Neural crest cell (in vitro differentiated cells): ENCODE results near the gene NDUFS6. TPM values are rescaled to one million over a fixed set of nuclear protein-coding genes. Genes with fewer than 3 reads are reported as not detected.

Source experiments
- DNase-seq: peaks from one replicate; pipeline ENCODE4 v3.0.0; 2021; ENCODE audit warnings: low read depth, mixed read lengths, low spot score
- H3K27ac Mint-ChIP-seq: one replicate; pipeline ENCODE4 v1.8.0; 2021; ENCODE audit warnings: mild to moderate bottlenecking, mixed read lengths; ENCODE audit not compliant: unreplicated experiment
- H3K27me3 Mint-ChIP-seq: 2 replicates; pipeline ENCODE4 v1.8.0; 2021; ENCODE audit warnings: low read depth, mild to moderate bottlenecking, mixed read lengths
- H3K36me3 Mint-ChIP-seq: 2 replicates; pipeline ENCODE4 v1.8.0; 2021; ENCODE audit warnings: low read depth, mild to moderate bottlenecking, mixed read lengths
- H3K4me1 Mint-ChIP-seq: 2 replicates; pipeline ENCODE4 v1.8.0; 2021; ENCODE audit warnings: mixed read lengths
- H3K4me3 Mint-ChIP-seq: one replicate; pipeline ENCODE4 v1.8.0; 2021; ENCODE audit warnings: mild to moderate bottlenecking, mixed read lengths
- H3K9me3 Mint-ChIP-seq: 2 replicates; pipeline ENCODE4 v1.8.0; 2021; ENCODE audit warnings: mixed read lengths
- total RNA-seq: library from RNA; stranded (reverse); gene quantifications from 2 replicates; pipeline ENCODE4 v1.2.1, GENCODE V29; 2021
- TF ChIP-seq, protein P1 (sequence below): fragments of 200-600 bp; sonication (generic); conservative IDR thresholded peaks from 2 replicates; pipeline ENCODE4 v1.5.0; 2021; ENCODE audit warnings: antibody characterized with exemption, mild to moderate bottlenecking

Gene NDUFS6
- total RNA-seq, 1 donor from 2014 or later = 50.2 TPM

GRCh38 chr5:1807451-1808185 lies 6.4 kb downstream of the NDUFS6 start:
- Mint-ChIP-seq H3K4me1 (peaks cover 31% of the 10 kb centered on the region), H3K9me3 (no peaks in the 10 kb centered on the region), H3K36me3 (peaks cover 29% of the 10 kb centered on the region), H3K4me3 (peak overlapping the region; percentile 66), H3K27me3 (no peaks in the 10 kb centered on the region), H3K27ac (peak overlapping the region; percentile 38)
- TF ChIP-seq, protein P1, sequence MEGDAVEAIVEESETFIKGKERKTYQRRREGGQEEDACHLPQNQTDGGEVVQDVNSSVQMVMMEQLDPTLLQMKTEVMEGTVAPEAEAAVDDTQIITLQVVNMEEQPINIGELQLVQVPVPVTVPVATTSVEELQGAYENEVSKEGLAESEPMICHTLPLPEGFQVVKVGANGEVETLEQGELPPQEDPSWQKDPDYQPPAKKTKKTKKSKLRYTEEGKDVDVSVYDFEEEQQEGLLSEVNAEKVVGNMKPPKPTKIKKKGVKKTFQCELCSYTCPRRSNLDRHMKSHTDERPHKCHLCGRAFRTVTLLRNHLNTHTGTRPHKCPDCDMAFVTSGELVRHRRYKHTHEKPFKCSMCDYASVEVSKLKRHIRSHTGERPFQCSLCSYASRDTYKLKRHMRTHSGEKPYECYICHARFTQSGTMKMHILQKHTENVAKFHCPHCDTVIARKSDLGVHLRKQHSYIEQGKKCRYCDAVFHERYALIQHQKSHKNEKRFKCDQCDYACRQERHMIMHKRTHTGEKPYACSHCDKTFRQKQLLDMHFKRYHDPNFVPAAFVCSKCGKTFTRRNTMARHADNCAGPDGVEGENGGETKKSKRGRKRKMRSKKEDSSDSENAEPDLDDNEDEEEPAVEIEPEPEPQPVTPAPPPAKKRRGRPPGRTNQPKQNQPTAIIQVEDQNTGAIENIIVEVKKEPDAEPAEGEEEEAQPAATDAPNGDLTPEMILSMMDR = no peak
- no peak for DNase-seq

DNA sequence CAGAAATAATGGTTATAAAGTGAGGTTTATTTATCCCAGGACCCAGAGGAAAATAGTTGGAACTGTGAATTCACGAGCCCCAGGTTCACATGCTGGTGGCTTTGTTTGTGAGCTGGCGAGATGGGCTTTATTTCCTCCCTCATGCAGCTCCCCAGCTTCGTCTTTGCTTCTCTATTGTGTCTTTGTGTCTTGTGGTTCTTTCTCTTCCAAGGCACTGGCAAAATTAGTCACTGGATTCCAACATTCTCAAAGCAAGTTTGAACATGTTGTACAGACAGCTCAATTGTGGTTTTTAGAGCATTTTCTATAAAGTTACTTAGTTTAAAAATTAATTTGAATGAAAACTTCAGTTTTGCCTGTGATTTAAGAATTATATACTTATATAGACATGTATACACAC lies 7.2 kb downstream of the NDUFS6 start:
- H3K4me1 Mint-ChIP-seq = peaks cover 23% of the 10 kb centered on the region
- H3K4me3 Mint-ChIP-seq = peak overlapping the region; percentile 66
- H3K36me3 Mint-ChIP-seq = peaks cover 26% of the 10 kb centered on the region
- no peaks in the 10 kb centered on the region for H3K9me3 Mint-ChIP-seq
- peak overlapping the region; percentile 14 for H3K27ac Mint-ChIP-seq
- H3K27me3 Mint-ChIP-seq = no peaks in the 10 kb centered on the region
- TF ChIP-seq, protein P1 = no peak
- DNase-seq = no peak

DNA sequence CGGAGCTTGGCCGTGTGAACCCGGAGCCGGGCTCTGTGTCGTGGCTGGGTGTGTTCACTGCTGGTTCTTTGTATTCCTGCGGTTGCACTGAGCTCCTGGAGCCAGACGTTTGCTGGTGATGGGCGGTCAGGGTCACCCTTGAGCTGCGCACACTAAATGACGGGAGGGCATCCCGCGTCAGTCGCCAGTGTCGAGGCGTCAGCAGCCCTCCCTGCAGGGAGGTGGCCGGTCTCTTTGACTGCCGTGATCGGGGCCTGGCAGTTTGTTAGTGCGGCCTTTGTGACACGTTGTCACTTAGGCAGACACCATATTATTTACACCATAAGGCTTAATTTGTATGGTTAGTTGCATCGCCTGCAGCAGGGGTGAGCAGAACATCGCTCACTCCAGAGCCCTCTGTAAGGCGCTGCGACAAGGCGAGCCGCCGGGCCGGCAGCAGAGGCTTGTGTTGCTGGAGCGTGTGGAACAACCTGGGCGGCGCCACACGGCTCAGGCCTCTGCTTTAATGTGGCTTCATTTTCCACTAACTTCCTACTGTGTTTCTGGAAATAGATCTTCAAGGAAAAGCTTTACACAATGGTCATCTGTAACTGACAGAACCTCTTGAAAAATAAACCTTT lies 8.3 kb downstream of the NDUFS6 start:
- DNase-seq = no peak
- TF ChIP-seq, protein P1 = no peak
- Mint-ChIP-seq H3K4me1 (peaks cover 19% of the 10 kb centered on the region), H3K9me3 (no peaks in the 10 kb centered on the region), H3K36me3 (peaks cover 31% of the 10 kb centered on the region), H3K27me3 (no peaks in the 10 kb centered on the region), H3K27ac (peak overlapping the region; percentile 93), H3K4me3 (no peak overlapping the region)

GRCh38 chr5:1810581-1811101 lies 9.4 kb downstream of the NDUFS6 start:
- Mint-ChIP-seq H3K36me3 (peaks cover 36% of the 10 kb centered on the region), H3K27ac (no peak overlapping the region), H3K27me3 (no peaks in the 10 kb centered on the region), H3K4me3 (no peak overlapping the region), H3K9me3 (no peaks in the 10 kb centered on the region), H3K4me1 (peaks cover 19% of the 10 kb centered on the region)
- TF ChIP-seq, protein P1 = no peak
- DNase-seq = no peak

DNA sequence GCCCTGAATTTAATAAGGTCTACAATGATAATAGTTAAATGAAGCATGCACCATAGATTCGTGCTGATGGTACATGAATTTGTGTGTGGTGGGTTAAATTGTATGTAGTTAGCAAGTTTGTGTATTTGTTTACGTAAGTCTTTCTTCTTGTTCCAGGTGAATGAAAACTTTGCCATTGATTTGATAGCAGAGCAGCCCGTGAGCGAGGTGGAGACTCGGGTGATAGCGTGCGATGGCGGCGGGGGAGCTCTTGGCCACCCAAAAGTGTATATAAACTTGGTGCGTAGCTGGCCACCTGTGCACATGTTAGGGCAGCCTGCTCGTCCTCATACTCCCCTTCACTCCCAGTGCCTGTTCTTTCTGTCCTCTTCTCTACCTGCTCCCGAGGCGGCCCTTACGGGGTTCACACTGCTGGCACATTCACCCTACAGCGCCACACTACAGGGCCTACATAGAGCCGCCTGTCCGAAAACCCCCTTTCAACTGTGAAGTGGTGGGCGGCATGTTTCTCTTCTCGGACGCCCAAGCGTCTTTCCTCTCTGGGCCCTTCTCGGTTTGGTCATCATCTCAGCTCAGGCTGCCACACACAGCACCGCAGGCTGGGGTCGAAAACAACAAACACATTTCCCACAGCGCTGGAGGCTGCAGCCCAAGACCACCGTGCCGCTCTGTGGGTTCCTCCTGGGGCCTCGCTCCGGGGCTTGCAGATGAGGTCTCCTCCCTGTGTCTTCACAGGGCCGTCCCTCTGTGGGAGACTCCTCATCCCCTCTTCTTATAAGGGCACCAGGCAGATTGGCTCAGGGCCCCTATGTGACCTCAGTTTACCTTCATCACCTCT lies 13.2 kb downstream of the NDUFS6 start:
- TF ChIP-seq, protein P1 = no peak
- Mint-ChIP-seq H3K27ac (no peak overlapping the region), H3K9me3 (no peaks in the 10 kb centered on the region), H3K27me3 (no peaks in the 10 kb centered on the region), H3K4me3 (no peak overlapping the region), H3K4me1 (peaks cover 4% of the 10 kb centered on the region), H3K36me3 (peaks cover 51% of the 10 kb centered on the region)
- no peak for DNase-seq
